RPMI7951 (cell line): Measurements from ENCODE around the gene LINC01488. TPM values are rescaled to one million over a fixed set of nuclear protein-coding genes. Genes with fewer than 3 reads are reported as not detected.

Source experiments
- total RNA-seq: library from RNA; depleted of rRNA; stranded (reverse); fragments of >200 nt; shearing (Covaris generic); gene quantifications from 2 replicates; pipeline ENCODE4 v1.2.3, GENCODE V29; 2014; rRNA removed

Gene LINC01488
- total RNA-seq, 1 experiment from 2014 or later: not detected

Other genes starting within 250 kb of the LINC01488 start
- 8.3 and 9.5 TPM in 2 replicates for gene MYEOV, start 187.5 kb upstream of the LINC01488 start, total RNA-seq
- gene CCND1, start 159.5 kb downstream of the LINC01488 start, total RNA-seq: 173 and 194 TPM in 2 replicates
- 17.4 and 21.4 TPM in 2 replicates for gene LTO1, start 193.7 kb downstream of the LINC01488 start, total RNA-seq
- not detected in 2 replicates for gene FGF19, start 222.4 kb downstream of the LINC01488 start, total RNA-seq